Epithelial cell of esophagus (primary cell): ENCODE measurements around the gene CORIN.

Source experiments
- DNase-seq: peaks from one replicate; pipeline ENCODE4 v3.0.0; 2010; ENCODE audit warnings: low read depth
- H3K4me3 ChIP-seq: 2 replicates; pipeline ENCODE4 v1.5.1; 2011; ENCODE audit warnings: mild to moderate bottlenecking, low read length, control low read depth
- CTCF ChIP-seq: IDR thresholded peaks from 2 replicates; pipeline ENCODE4 v1.5.1; 2011; ENCODE audit warnings: low read depth, mild to moderate bottlenecking, low read length, control low read depth, inconsistent platforms; ENCODE audit not compliant: insufficient read depth; ENCODE audit errors: missing control alignments

CORIN gene

GRCh38 chr4:47719576-47719975 lies 118.3 kb downstream of the CORIN start:
- no peak overlapping the region for H3K4me3 ChIP-seq
- DNase-seq = no peak
- TF ChIP-seq CTCF = no peak

- TF ChIP-seq CTCF = no peak
- H3K4me3 ChIP-seq = no peak overlapping the region
- no peak for DNase-seq
Observed at GRCh38 chr4:47718696-47719095, 119.2 kb downstream of the CORIN start.

GRCh38 chr4:47717188-47717587 lies 120.7 kb downstream of the CORIN start:
- TF ChIP-seq CTCF = no peak
- no peak for DNase-seq
- no peak overlapping the region for H3K4me3 ChIP-seq

- no peak for TF ChIP-seq CTCF
- no peak overlapping the region for H3K4me3 ChIP-seq
- DNase-seq = peak; percentile 57
Observed at GRCh38 chr4:47715716-47716416, 122.0 kb downstream of the CORIN start.

- no peak overlapping the region for H3K4me3 ChIP-seq
- TF ChIP-seq CTCF = no peak
Observed at GRCh38 chr4:47714269-47714668, 123.6 kb downstream of the CORIN start.

GRCh38 chr4:47713129-47713834 lies 124.6 kb downstream of the CORIN start:
- DNase-seq = no peak
- no peak for TF ChIP-seq CTCF
- H3K4me3 ChIP-seq = no peak overlapping the region

More at GRCh38 chr4:47714269-47714668, 123.6 kb downstream of the CORIN start:
- no peak for DNase-seq
